HL-60 (cell line): ENCODE results near the gene RESP18.

Source experiments
- DNase-seq, 2 experiments: peaks; one replicate each; pipeline ENCODE4 v3.0.0-alpha.2; 2010 to 2020; ENCODE audit warnings: low read depth in 1 of 2, low spot score in 1 of 2
- H3K27ac ChIP-seq: fragments of 250-450 bp; sonication (Bioruptor Pico); replicated peaks from 2 replicates; pipeline ENCODE4 v1.5.1; 2020; ENCODE audit warnings: mild to moderate bottlenecking, moderate library complexity
- H3K27me3 ChIP-seq: fragments of 250-450 bp; sonication (Bioruptor Pico); 2 replicates; pipeline ENCODE4 v1.5.1; 2021; ENCODE audit warnings: mild to moderate bottlenecking, moderate library complexity; ENCODE audit not compliant: insufficient read depth, poor library complexity, severe bottlenecking
- H3K4me3 ChIP-seq: replicated peaks from 2 replicates; pipeline ENCODE4 v1.5.1; 2011; ENCODE audit warnings: mild to moderate bottlenecking, control low read depth, low read length; ENCODE audit not compliant: insufficient read depth
- CTCF ChIP-seq: IDR thresholded peaks from one replicate; pipeline ENCODE4 v1.5.1; 2011; ENCODE audit warnings: low read length, control low read depth, inconsistent platforms; ENCODE audit not compliant: insufficient read depth
- GABPA ChIP-seq: IDR thresholded peaks from 2 replicates; pipeline ENCODE4 v1.6.1; 2012; ENCODE audit warnings: low read depth
- POLR2AphosphoS5 ChIP-seq: IDR thresholded peaks from 2 replicates; pipeline ENCODE4 v1.6.1; 2012; ENCODE audit warnings: low read depth
- SPI1 ChIP-seq: IDR thresholded peaks from 2 replicates; pipeline ENCODE4 v1.6.1; 2012; ENCODE audit warnings: low read depth, mild to moderate bottlenecking, borderline replicate concordance
- TF ChIP-seq, protein P1 (sequence below): IDR thresholded peaks from 2 replicates; pipeline ENCODE4 v1.6.1; 2012; ENCODE audit warnings: low read depth; ENCODE audit not compliant: insufficient replicate concordance

The RESP18 gene

DNA sequence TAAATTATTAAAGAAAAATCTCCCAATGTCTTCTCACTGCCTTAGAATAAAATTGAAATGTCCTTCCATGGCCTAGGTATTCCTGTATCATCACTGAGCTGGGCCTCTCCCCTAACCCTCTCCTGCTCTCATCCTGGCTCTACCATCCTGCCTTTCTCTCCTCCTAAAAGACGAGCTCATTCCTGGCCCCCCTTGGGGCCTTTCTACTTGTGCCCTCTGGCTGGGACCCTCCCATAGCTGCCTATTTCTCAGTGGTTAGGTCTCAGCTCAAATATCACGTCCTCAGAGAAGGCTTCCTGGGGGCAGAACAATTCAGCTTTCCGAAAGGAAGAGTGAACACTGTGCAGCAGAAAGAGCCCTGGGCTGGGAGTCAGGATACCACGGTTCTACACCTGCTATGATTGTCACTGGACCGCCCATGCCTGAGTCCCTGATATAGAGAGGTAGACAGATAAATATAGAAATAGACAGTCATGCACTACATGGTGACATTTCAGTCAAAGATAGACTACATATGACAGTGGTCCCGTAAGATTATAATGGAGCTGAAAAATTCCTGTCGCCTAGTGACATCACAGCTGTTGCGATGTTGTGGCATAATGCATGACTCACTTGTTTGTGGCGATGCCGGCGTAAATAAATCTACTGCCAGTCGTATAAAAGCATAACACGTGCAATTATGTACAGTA, 45.8 kb upstream of the RESP18 start:
- no peak overlapping the region for H3K27ac ChIP-seq
- TF ChIP-seq CTCF (no peak), POLR2AphosphoS5 (no peak), GABPA (no peak), SPI1 (no peak)
- TF ChIP-seq, protein P1, sequence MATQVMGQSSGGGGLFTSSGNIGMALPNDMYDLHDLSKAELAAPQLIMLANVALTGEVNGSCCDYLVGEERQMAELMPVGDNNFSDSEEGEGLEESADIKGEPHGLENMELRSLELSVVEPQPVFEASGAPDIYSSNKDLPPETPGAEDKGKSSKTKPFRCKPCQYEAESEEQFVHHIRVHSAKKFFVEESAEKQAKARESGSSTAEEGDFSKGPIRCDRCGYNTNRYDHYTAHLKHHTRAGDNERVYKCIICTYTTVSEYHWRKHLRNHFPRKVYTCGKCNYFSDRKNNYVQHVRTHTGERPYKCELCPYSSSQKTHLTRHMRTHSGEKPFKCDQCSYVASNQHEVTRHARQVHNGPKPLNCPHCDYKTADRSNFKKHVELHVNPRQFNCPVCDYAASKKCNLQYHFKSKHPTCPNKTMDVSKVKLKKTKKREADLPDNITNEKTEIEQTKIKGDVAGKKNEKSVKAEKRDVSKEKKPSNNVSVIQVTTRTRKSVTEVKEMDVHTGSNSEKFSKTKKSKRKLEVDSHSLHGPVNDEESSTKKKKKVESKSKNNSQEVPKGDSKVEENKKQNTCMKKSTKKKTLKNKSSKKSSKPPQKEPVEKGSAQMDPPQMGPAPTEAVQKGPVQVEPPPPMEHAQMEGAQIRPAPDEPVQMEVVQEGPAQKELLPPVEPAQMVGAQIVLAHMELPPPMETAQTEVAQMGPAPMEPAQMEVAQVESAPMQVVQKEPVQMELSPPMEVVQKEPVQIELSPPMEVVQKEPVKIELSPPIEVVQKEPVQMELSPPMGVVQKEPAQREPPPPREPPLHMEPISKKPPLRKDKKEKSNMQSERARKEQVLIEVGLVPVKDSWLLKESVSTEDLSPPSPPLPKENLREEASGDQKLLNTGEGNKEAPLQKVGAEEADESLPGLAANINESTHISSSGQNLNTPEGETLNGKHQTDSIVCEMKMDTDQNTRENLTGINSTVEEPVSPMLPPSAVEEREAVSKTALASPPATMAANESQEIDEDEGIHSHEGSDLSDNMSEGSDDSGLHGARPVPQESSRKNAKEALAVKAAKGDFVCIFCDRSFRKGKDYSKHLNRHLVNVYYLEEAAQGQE = no peak
- H3K27me3 ChIP-seq = no peaks in the 10 kb centered on the region
- DNase-seq = no peak
- no peak overlapping the region for H3K4me3 ChIP-seq

GRCh38 chr2:219369447-219369861, 36.9 kb upstream of the RESP18 start:
- no peak for DNase-seq
- no peak overlapping the region for H3K27ac ChIP-seq
- TF ChIP-seq POLR2AphosphoS5 (no peak), CTCF (no peak), GABPA (no peak), SPI1 (no peak)
- TF ChIP-seq, protein P1 = no peak
- H3K27me3 ChIP-seq = no peaks in the 10 kb centered on the region
- no peak overlapping the region for H3K4me3 ChIP-seq

DNA sequence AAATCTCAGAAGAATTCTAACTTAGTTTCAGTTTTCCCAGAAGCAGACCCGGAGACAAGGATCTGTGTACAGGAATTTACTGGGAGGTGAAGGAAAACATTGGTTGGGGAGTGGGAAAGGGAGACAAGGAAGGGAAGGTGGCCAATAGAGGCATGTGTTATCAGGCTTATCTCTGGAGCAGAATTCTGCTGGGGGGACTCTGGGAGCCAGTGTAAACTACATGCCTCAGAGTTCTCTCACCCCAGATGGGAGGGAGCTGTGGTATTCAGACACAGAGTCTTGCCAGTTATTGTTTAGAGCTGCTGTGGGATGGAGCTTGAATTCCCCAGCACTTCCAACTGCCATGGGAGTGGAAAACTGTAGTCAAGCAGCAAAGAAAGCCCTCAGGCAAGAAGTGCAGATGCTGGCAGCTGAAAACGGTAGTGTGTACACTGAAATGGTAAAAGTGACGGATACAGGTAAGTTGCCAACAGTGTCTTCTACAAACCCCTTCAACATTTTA, 36.2 kb upstream of the RESP18 start:
- H3K27me3 ChIP-seq = no peaks in the 10 kb centered on the region
- TF ChIP-seq, protein P1 = no peak
- no peak for TF ChIP-seq GABPA
- no peak for TF ChIP-seq SPI1
- TF ChIP-seq POLR2AphosphoS5 = no peak
- TF ChIP-seq CTCF = no peak
- no peak for DNase-seq
- H3K4me3 ChIP-seq = no peak overlapping the region
- no peak overlapping the region for H3K27ac ChIP-seq
